Body of pancreas (tissue), 2 donors: ENCODE measurements around the gene SNX24. TPM values are rescaled to one million over a fixed set of nuclear protein-coding genes. Genes with fewer than 3 reads are reported as not detected.

Source experiments
- small RNA-seq: library from RNA; depleted of rRNA; stranded (forward); fragments of <200 nt; gene quantifications from one replicate; pipeline ENCODE3, GENCODE V24; 2016
- total RNA-seq, 2 donors: library from RNA; depleted of rRNA; stranded (reverse); fragments of >200 nt; gene quantifications; one replicate each; pipeline ENCODE4 v1.1.0, GENCODE V29; 2016

Gene SNX24
- total RNA-seq, 2 donors from 2014 or later, result 6.7 to 19.1 TPM

Small RNA genes lying within 50 kb of the gene (small RNA-seq; reads per million reads assigned to genes)
- gene RN7SL689P, result not detected

Other genes with a start within 250 kb of the SNX24 start
- gene SNX2, start 70.5 kb upstream of the SNX24 start, total RNA-seq, result 10 to 100 TPM; 14.8 to 34.0 TPM
- gene PPIC, start 191.1 kb downstream of the SNX24 start, total RNA-seq, result 10 to 100 TPM in 1 of 2 donors, 1 to 10 TPM in 1; 9.6 to 31.0 TPM
- 10 to 100 TPM in 1 of 2 donors, under 1 TPM in 1; 0.33 to 14.8 TPM for gene PRDM6, start 243.6 kb downstream of the SNX24 start, total RNA-seq